Heart right ventricle (tissue), 16 donors: Measurements from ENCODE around the gene SLC2A8. TPM values are rescaled to one million over a fixed set of nuclear protein-coding genes. Genes with fewer than 3 reads are reported as not detected.

Source experiments
- ATAC-seq, 8 donors: fragments of 200-7000 bp; cut with Tn5 transposase; one replicate each; pipeline ENCODE4 v1.9.1; 2020; ENCODE audit warnings: mild to moderate bottlenecking in 8 of 8, moderate library complexity in 8 of 8, moderate number of reproducible peaks in 1 of 8
- DNase-seq, 2 donors: peaks; one replicate each; pipeline ENCODE4 v3.0.0-alpha.2; 2020
- H3K27ac ChIP-seq, 10 donors: fragments of 200-600 bp; sonication (generic) in 2 of 10; one replicate each; pipeline versions ENCODE4 v1.5.0 to v1.8.0; 2020 to 2022; ENCODE audit warnings: mild to moderate bottlenecking in 3 of 10
- H3K27me3 ChIP-seq, 7 donors: fragments of 200-600 bp; one replicate each; pipeline ENCODE4 v1.8.0; 2021 to 2022; ENCODE audit warnings: mild to moderate bottlenecking in 2 of 7
- H3K36me3 ChIP-seq, 9 donors: fragments of 200-600 bp; sonication (generic) in 1 of 9; one replicate each; pipeline versions ENCODE4 v1.5.0 to v1.8.0; 2020 to 2022; ENCODE audit warnings: mild to moderate bottlenecking in 2 of 9
- H3K4me1 ChIP-seq, 9 donors: fragments of 200-600 bp; sonication (generic) in 1 of 9; one replicate each; pipeline versions ENCODE4 v1.5.0 to v1.8.0; 2020 to 2022; ENCODE audit warnings: mild to moderate bottlenecking in 4 of 9
- H3K4me3 ChIP-seq, 10 donors: fragments of 200-600 bp; sonication (generic) in 2 of 10; one replicate each; pipeline versions ENCODE4 v1.5.0 to v1.8.0; 2020 to 2022; ENCODE audit warnings: mild to moderate bottlenecking in 7 of 10, moderate library complexity in 2 of 10
- H3K9me3 ChIP-seq, 11 donors: fragments of 200-600 bp in 10 of 11; sonication (generic) in 2 of 11; one replicate each; pipeline versions ENCODE4 v1.5.0 to v1.8.0; 2013 to 2022; ENCODE audit warnings: mild to moderate bottlenecking in 2 of 11, control low read depth in 1 of 11, moderate library complexity in 1 of 11
- CTCF ChIP-seq, 9 donors: fragments of 200-600 bp; sonication (generic) in 2 of 9; IDR thresholded peaks; one replicate each; pipeline versions ENCODE4 v1.5.0 to v1.8.0; 2021 to 2022; ENCODE audit warnings: antibody characterized with exemption in 9 of 9, mild to moderate bottlenecking in 5 of 9, moderate library complexity in 1 of 9
- WGBS, 2 donors: extraction: QIAGEN DNeasy Blood & Tissue Kit; methylation state at CpG; one replicate each; pipeline ENCODE4 v1.1.7; 2013; ENCODE audit warnings: inconsistent platforms in 1 of 2; 5-methylcytosine and 5-hydroxymethylcytosine counted together
- intact Hi-C, 10 donors: fragments of 100-400 bp; cut with DNase I; formaldehyde crosslinking; loops; one replicate each; pipeline versions ENCODE4 v1.11.1 to v1.14.2; 2022
- polyA plus RNA-seq, 2 donors: library from polyadenylated mRNA; stranded (reverse); fragments of 200-250 nt; gene quantifications; one replicate each; pipeline ENCODE4 v1.2.3, GENCODE V29; 2013
- total RNA-seq, 10 donors: library from RNA; stranded (reverse); fragmentation: NEBNext Ultra II Directional in 3 of 10; extraction: Animal tissue kit (Norgen Biotek cat#: 25700) in 3 of 10; gene quantifications; one replicate each; pipeline versions ENCODE4 v1.2.1 to v1.2.4, GENCODE V29; 2021 to 2023
- donor health status: Arrhythmogenic right ventricular cardiomyopathy.
- donor health status: ischemic (EF 13 %, LVEDD 7.1; RV severe dilation, severe dysfunction).
- donor health status: healthy with polysubstance abuse.
- donor health status: DM: no; HTN: yes; CAD: no.
- donor health status: DM: no; HTN: no; CAD: no.
- donor health status: ischemic (EF 25% LVEDD 6.9; RV normal size, moderate dysfunction).
- donor health status: ischemic (EF 25% LVEDD 5.7; RV mildly dilated, moderate dysfunction).
- donor health status: healthy.
- donor health status: DM: yes; HTN: yes; CAD: no.
- donor health status: Ischemic cardiomyopathy.
- donor health status: ischemic (EF 35%, LVEDD 5.7; RV mildly dilated, moderate dysfunction).
- donor health status: nonischemic (EF 11% LVEDD 7.7; RV severe dilation, severe dysfunction).
- donor health status: DM: yes; HTN: yes; CAD: no.
- donor health status: PGD.
- donor health status: ischemic (EF 29% LVEDD 5.4; RV normal size, mild dysfunction).
- donor health status: nonischemic (EF 23%, LVEDD 6.1; RV moderate dilation, normal function).

SLC2A8 gene
- total and polyA plus RNA-seq, 12 donors: 10.0 to 26.7 (median 13.2) TPM

- Histone ChIP-seq H3K4me3 (peak within 1 kb of the TSS; percentile 58 to 99 (median 89)), H3K27me3 (no peaks in the 10 kb centered on the region), H3K9me3 (no peaks in the 10 kb centered on the region), H3K27ac (peak within 1 kb of the TSS; percentile 85 to 98 (median 95)), H3K4me1 (peaks cover 3 to 62% (median 52%) of the 10 kb centered on the region in 9 donors), H3K36me3 (peaks cover 0 to 59% (median 29%) of the 10 kb centered on the region in 9 donors)
- intact Hi-C loops: loop anchor here in 1 of 10 donors (2.0 kb wide), 1 partner anchor 26 kb away; the partner anchor contains the start of gene ZNF79
- DNase-seq (peak; percentile 97 to 98), ATAC-seq (peak; percentile 80 to 94 (median 88))
- TF ChIP-seq CTCF (IDR thresholded peaks at IDR 0.05): peak in 3 of 9 donors; percentile 21 to 37 (median 26)
- 2% methylated on average over 70 to 71 of the region's 71 CpGs for WGBS, 2 donors
These were observed 54.0 kb downstream of the SLC2A8 start, which contains the start of the genes LRSAM1 and RPL12 for GRCh38 chr9:127450830-127451607. Gene LRSAM1 (plus strand): TSS chr9:127451510. CDS start chr9:127454528, 3,018 bp downstream. Gene RPL12 (minus strand): TSS chr9:127451406. CDS start chr9:127451317, 89 bp downstream.

GRCh38 chr9:127451608-127451857 is 54.6 kb downstream of the SLC2A8 start:
- H3K4me1 ChIP-seq: peaks cover 3 to 66% (median 52%) of the 10 kb centered on the region in 9 donors
- intact Hi-C loops: loop anchor here in 1 of 10 donors (2.0 kb wide), 1 partner anchor 27 kb away; the partner anchor contains the start of gene ZNF79
- peak overlapping the region; percentile 85 to 98 (median 95) for H3K27ac ChIP-seq
- peak overlapping the region; percentile 58 to 99 (median 89) for H3K4me3 ChIP-seq
- peaks cover 0 to 57% (median 24%) of the 10 kb centered on the region in 9 donors for H3K36me3 ChIP-seq
- no peaks in the 10 kb centered on the region for H3K9me3 ChIP-seq
- no peak for TF ChIP-seq CTCF (IDR thresholded peaks at IDR 0.05)
- H3K27me3 ChIP-seq: no peaks in the 10 kb centered on the region
- ATAC-seq: peak in 1 of 8 donors; percentile 16
- DNase-seq: no peak
- 0 to 1% methylated on average over 14 of the region's 14 CpGs for WGBS, 2 donors

- peak overlapping the region; percentile 58 to 99 (median 89) for H3K4me3 ChIP-seq
- H3K27me3 ChIP-seq: no peaks in the 10 kb centered on the region
- ATAC-seq (peak; percentile 8 to 51 (median 35)), DNase-seq (peak; percentile 46 to 47)
- H3K4me1 ChIP-seq: peaks cover 3 to 66% (median 52%) of the 10 kb centered on the region in 9 donors
- WGBS, 2 donors: 10 to 11% methylated on average over 29 of the region's 29 CpGs
- no peak for TF ChIP-seq CTCF (IDR thresholded peaks at IDR 0.05)
- H3K27ac ChIP-seq: peak overlapping the region; percentile 85 to 98 (median 95)
- H3K36me3 ChIP-seq: peaks cover 0 to 57% (median 18%) of the 10 kb centered on the region in 9 donors
- no peaks in the 10 kb centered on the region for H3K9me3 ChIP-seq
- intact Hi-C loops: loop anchor here in 1 of 10 donors (2.0 kb wide), 1 partner anchor 27 kb away; the partner anchor contains the start of gene ZNF79
These were observed 55.1 kb downstream of the SLC2A8 start for GRCh38 chr9:127451858-127452656.

- no peak for TF ChIP-seq CTCF (IDR thresholded peaks at IDR 0.05)
- WGBS, 2 donors: 34 to 55% methylated on average over 4 of the region's 4 CpGs
- ATAC-seq (peak; percentile 16 to 76 (median 50)), DNase-seq (peak; percentile 66 to 86)
- Histone ChIP-seq H3K4me3 (peak overlapping the region in 7 of 10 donors; percentile 58 to 98 (median 90)), H3K27me3 (no peaks in the 10 kb centered on the region), H3K27ac (peak overlapping the region in 9 of 10 donors; percentile 90 to 98 (median 96)), H3K4me1 (peaks cover 3 to 66% (median 52%) of the 10 kb centered on the region in 9 donors), H3K36me3 (peaks cover 0 to 57% (median 16%) of the 10 kb centered on the region in 9 donors), H3K9me3 (no peaks in the 10 kb centered on the region)
- intact Hi-C loops: no loop called here
These were observed 55.7 kb downstream of the SLC2A8 start for GRCh38 chr9:127452691-127453090.
